ENCODE measurements around the gene MAG. TPM values are rescaled to one million over a fixed set of nuclear protein-coding genes. Genes with fewer than 3 reads are reported as not detected.

MAG gene
- total RNA-seq, 4 donors from 2014 or later: 1.7 to 19.2 (median 2.7) TPM; not detected in 1

GRCh38 chr19:35268536-35269437 is 23.2 kb upstream of the MAG start, which contains the start of gene USF2:
TSS of gene USF2 (plus strand) at chr19:35268962. CDS start at chr19:35269102, 140 bp downstream.
- 0% methylated on average over 21 to 27 of the region's 126 CpGs for WGBS, 2 donors
- H3K27ac ChIP-seq: peak within 1 kb of the TSS; percentile 91 to 97 (median 95)
- intact Hi-C loops (cut with DNase I): no loop called here
- H3K4me3 ChIP-seq (replicated peaks in 1 of 3): peak within 1 kb of the TSS; percentile 68 to 100 (median 86)
- TF ChIP-seq CTCF (IDR thresholded peaks at IDR 0.05): no peak
- TF ChIP-seq POLR2A (IDR thresholded peaks at IDR 0.05): peak in 1 of 2 donors; percentile 50
- no peaks in the 10 kb centered on the region for H3K9me3 ChIP-seq
- no peaks in the 10 kb centered on the region for H3K27me3 ChIP-seq
- peaks cover 19 to 37% of the 10 kb centered on the region in 2 donors for H3K4me1 ChIP-seq
- H3K36me3 ChIP-seq: peaks cover 16 to 29% of the 10 kb centered on the region in 2 donors
- peak; percentile 81 to 82 for DNase-seq

DNA sequence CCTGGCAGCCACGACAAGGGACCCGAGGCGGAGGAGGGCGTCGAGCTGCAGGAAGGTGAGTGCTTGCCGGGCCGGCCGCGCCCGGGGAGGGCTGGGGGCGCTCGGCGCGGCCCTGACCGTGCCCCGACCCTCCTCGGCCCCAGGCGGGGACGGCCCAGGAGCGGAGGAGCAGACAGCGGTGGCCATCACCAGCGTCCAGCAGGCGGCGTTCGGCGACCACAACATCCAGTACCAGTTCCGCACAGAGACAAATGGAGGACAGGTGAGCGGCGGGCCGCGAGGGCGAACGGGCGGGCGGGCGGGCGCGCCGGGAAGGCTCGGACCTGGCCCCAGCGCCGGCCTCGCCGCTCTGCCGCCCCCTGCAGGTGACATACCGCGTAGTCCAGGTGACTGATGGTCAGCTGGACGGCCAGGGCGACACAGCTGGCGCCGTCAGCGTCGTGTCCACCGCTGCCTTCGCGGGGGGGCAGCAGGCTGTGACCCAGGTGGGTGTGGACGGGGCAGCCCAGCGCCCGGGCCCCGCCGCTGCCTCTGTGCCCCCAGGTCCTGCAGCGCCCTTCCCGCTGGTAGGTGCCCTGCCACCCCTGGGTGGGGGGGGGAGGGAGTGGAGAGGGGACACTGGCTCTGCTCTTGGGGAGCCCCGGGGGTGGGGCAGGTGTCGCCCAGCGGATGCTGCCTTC is 22.4 kb upstream of the MAG start:
- H3K4me3 ChIP-seq (replicated peaks in 1 of 3): peak overlapping the region in 1 of 3 donors; percentile 68
- intact Hi-C loops (cut with DNase I): loop anchor here (10.0 kb wide), 1 partner anchor 335 kb away; no protein-coding TSS in a partner anchor
- peaks cover 20 to 33% of the 10 kb centered on the region in 2 donors for H3K36me3 ChIP-seq
- peaks cover 19 to 34% of the 10 kb centered on the region in 2 donors for H3K4me1 ChIP-seq
- peak overlapping the region; percentile 87 to 94 (median 91) for H3K27ac ChIP-seq
- TF ChIP-seq CTCF (IDR thresholded peaks at IDR 0.05): peak; percentile 21 to 95 (median 66)
- peak in 1 of 2 donors; percentile 34 for TF ChIP-seq POLR2A (IDR thresholded peaks at IDR 0.05)
- no peaks in the 10 kb centered on the region for H3K9me3 ChIP-seq
- 2 to 3% methylated on average over 3 to 11 of the region's 66 CpGs for WGBS, 2 donors
- H3K27me3 ChIP-seq: no peaks in the 10 kb centered on the region
- DNase-seq: peak; percentile 91

DNA sequence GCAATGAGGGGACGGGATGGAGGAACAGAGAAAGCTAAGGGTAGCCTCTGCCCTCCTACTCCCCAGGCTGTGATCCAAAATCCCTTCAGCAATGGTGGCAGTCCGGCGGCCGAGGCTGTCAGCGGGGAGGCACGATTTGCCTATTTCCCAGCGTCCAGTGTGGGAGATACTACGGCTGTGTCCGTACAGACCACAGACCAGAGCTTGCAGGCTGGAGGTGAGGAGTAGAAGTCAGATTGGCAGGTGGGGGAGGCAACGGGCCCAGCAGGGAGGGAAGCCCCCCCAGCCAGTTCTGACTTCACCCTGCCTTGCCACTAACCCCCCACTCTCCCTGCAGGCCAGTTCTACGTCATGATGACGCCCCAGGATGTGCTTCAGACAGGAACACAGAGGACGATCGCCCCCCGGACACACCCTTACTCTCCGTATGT is 21.6 kb upstream of the MAG start:
- H3K9me3 ChIP-seq: no peaks in the 10 kb centered on the region
- 85 to 90% methylated on average over 16 of the region's 16 CpGs for WGBS, 2 donors
- DNase-seq: no peak
- H3K4me3 ChIP-seq (replicated peaks in 1 of 3): no peak overlapping the region
- TF ChIP-seq CTCF (IDR thresholded peaks at IDR 0.05): no peak
- TF ChIP-seq POLR2A (IDR thresholded peaks at IDR 0.05): no peak
- peaks cover 14 to 26% of the 10 kb centered on the region in 2 donors for H3K4me1 ChIP-seq
- H3K27ac ChIP-seq: peak overlapping the region in 2 of 3 donors; percentile 87 to 91
- intact Hi-C loops (cut with DNase I): loop anchor here (10.0 kb wide), 1 partner anchor 334 kb away; no protein-coding TSS in a partner anchor
- no peaks in the 10 kb centered on the region for H3K27me3 ChIP-seq
- peaks cover 20 to 33% of the 10 kb centered on the region in 2 donors for H3K36me3 ChIP-seq

GRCh38 chr19:35271546-35271945 is 20.4 kb upstream of the MAG start:
- TF ChIP-seq POLR2A (IDR thresholded peaks at IDR 0.05) (no peak), CTCF (IDR thresholded peaks at IDR 0.05) (no peak)
- Histone ChIP-seq H3K27ac (no peak overlapping the region), H3K27me3 (no peaks in the 10 kb centered on the region), H3K4me3 (replicated peaks in 1 of 3) (no peak overlapping the region), H3K36me3 (peaks cover 25 to 39% of the 10 kb centered on the region in 2 donors), H3K9me3 (no peaks in the 10 kb centered on the region), H3K4me1 (peaks cover 12 to 15% of the 10 kb centered on the region in 2 donors)
- intact Hi-C loops (cut with DNase I): loop anchor here (10.0 kb wide), 1 partner anchor 333 kb away; no protein-coding TSS in a partner anchor
- WGBS, 2 donors: 95 to 96% methylated on average over 7 of the region's 7 CpGs
- DNase-seq: no peak

All from thyroid gland (tissue), 4 donors.